AG04450 (cell line): Measurements from ENCODE around the gene RHEX. TPM values are rescaled to one million over a fixed set of nuclear protein-coding genes. Genes with fewer than 3 reads are reported as not detected.

Source experiments
- CTCF ChIA-PET: fragments of 300-600, 350-600 bp; formaldehyde crosslinking; extraction: SDS; loops from one replicate; lab custom pipeline; 2022; ENCODE audit warnings: antibody characterized with exemption, inconsistent platforms; lab: Charles Lee
- POLR2A ChIA-PET: fragments of 350-600 bp; formaldehyde crosslinking; extraction: SDS; loops from one replicate; lab custom pipeline; 2021; ENCODE audit warnings: antibody characterized with exemption, inconsistent platforms; lab: Yijun Ruan, JAX
- DNase-seq: peaks from one replicate; pipeline ENCODE4 v3.0.0-alpha.2; 2011; ENCODE audit warnings: low read depth, low spot score
- H3K27ac ChIP-seq: one replicate; pipeline ENCODE4 v1.5.1; 2012; ENCODE audit warnings: low read depth, low read length, control low read depth
- H3K27me3 ChIP-seq: one replicate; pipeline ENCODE4 v1.6.0; 2012; ENCODE audit warnings: low read length; ENCODE audit not compliant: control insufficient read depth, insufficient read depth
- H3K4me3 ChIP-seq: 2 replicates; pipeline ENCODE4 v1.5.1; 2011; ENCODE audit warnings: mild to moderate bottlenecking, low read depth, low read length, control low read depth
- H3K9me3 ChIP-seq: 2 replicates; pipeline ENCODE4 v1.5.1; 2012; ENCODE audit warnings: low read length; ENCODE audit not compliant: control insufficient read depth, insufficient read depth
- polyA plus RNA-seq: library from polyadenylated mRNA; depleted of rRNA; stranded (reverse); fragments of >200 nt; gene quantifications from 2 replicates; pipeline ENCODE4 v1.2.3, GENCODE V29; 2011
- TF ChIP-seq, protein P1 (sequence below): IDR thresholded peaks from 2 replicates; pipeline ENCODE4 v1.5.1; 2011; ENCODE audit warnings: low read depth, low read length, control low read depth, inconsistent platforms

The RHEX gene
- polyA plus RNA-seq, 1 experiment, result not detected

DNA sequence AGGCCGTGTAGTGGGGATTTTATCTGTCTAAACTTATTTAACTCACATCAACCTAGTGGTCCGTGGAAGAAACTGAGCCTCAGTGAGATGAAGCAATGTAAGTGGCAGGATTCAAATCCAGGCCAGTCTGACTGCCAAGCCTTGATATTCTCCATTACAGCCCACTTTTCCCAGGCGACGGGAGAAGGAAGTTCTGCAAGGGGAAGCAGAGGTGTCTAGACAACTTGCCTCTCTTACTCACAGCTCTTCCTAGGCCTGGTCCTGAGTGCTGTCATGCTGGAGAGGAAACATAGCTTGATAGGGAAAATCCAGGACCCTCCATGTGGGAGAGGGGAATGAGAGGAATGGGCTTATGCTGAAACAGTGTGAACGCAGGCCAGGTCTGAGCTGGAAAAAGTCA is 38.4 kb upstream of the RHEX start:
- DNase-seq, result no peak
- no peak overlapping the region for H3K4me3 ChIP-seq
- no peak overlapping the region for H3K27ac ChIP-seq
- TF ChIP-seq, protein P1, sequence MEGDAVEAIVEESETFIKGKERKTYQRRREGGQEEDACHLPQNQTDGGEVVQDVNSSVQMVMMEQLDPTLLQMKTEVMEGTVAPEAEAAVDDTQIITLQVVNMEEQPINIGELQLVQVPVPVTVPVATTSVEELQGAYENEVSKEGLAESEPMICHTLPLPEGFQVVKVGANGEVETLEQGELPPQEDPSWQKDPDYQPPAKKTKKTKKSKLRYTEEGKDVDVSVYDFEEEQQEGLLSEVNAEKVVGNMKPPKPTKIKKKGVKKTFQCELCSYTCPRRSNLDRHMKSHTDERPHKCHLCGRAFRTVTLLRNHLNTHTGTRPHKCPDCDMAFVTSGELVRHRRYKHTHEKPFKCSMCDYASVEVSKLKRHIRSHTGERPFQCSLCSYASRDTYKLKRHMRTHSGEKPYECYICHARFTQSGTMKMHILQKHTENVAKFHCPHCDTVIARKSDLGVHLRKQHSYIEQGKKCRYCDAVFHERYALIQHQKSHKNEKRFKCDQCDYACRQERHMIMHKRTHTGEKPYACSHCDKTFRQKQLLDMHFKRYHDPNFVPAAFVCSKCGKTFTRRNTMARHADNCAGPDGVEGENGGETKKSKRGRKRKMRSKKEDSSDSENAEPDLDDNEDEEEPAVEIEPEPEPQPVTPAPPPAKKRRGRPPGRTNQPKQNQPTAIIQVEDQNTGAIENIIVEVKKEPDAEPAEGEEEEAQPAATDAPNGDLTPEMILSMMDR, result no peak
- CTCF ChIA-PET, result interaction anchor here (1.2 to 1.8 kb wide), 2 partner anchors 16 to 37 kb away, joined by 3 to 10 read pairs; no protein-coding TSS in a partner anchor
- POLR2A ChIA-PET, result no interaction called here
- H3K27me3 ChIP-seq, result peaks cover 15% of the 10 kb centered on the region
- H3K9me3 ChIP-seq, result no peaks in the 10 kb centered on the region

DNA sequence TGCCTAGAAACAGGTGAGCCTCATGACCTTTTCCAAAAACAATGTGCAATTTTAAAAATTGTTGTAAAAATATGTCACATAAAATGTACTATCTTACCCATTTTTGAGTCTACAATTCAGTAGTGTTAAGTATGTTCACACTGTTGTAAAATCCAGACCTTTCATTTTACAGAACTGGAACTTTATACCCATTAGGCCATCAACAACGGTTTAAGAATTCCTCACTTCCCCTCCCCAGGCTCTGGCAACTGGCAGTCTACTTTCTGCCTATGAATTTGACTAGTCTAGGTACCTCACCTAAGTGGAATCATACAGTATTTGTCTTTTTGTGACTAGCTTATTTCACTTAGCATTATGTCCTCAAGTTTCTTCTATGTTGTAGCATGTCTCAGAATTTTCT is 37.9 kb upstream of the RHEX start:
- ChIA-PET CTCF (interaction anchor here (1.2 to 1.8 kb wide), 2 partner anchors 16 to 38 kb away, joined by 3 to 10 read pairs; no protein-coding TSS in a partner anchor), POLR2A (no interaction called here)

DNA sequence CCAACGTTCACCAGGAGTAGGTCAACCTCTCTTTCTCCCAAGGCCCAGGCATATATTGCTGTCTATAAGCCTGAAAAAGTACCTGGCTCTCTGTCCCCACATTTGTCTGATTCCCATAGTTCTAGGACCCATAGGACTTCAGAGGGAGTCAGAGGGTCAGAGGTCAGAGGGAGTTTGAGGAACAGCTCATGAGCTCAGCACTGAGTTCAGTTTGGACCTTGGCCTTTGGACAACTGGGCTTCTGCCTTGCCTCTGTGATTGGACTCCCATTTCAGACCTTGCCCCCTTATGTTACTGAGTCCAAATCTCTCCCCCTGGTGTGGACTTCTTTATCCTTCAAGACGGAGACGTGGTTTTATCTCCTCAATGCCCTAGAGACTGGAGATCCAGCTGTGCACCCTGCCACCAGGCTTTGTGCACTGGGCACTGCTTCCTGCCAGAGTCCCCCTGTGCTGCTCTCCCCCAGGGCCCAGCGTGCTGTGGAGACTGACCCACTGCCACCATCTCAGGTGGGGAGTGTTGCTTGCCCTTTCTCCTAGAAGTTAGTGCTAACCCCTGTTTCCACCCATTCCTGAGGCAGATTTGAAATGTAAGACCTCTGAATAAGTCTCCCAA is 32.5 kb upstream of the RHEX start:
- no peak overlapping the region for H3K4me3 ChIP-seq
- CTCF ChIA-PET, result no interaction called here

More for the DNA sequence above, 37.9 kb upstream of the RHEX start:
- TF ChIP-seq, protein P1, result no peak
- Histone ChIP-seq H3K27me3 (peaks cover 15% of the 10 kb centered on the region), H3K27ac (no peak overlapping the region), H3K9me3 (no peaks in the 10 kb centered on the region), H3K4me3 (no peak overlapping the region)
- DNase-seq, result no peak

DNA sequence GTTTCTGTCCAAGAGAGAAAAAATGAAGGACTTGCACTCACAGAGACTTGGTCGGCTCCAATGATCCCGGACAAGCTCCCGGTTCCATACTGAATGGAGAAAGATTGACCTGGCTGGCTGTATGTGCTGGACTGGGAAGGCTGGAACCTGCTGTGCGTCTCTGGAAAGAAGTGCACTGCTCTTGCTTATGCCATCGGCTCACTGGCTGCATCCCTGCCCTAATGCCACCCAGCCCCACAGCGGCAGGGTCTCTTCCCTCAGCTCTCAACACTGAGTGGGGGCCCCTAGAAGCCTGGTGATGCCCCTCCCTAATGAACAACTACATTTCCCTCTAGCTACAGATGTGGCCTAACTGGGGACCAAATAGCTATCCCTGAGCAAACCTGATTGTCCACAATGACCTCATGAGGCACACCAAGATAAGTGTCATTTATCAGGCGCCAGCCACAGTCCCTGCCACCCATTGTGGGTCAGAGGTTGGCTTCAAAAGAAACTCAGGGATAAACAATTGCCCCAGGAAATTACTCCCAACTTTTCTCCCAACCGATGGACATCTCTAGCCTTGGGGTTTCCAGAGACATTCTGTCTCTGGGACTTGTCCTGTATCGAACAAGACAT is 31.9 kb upstream of the RHEX start:
- DNase-seq, result no peak
- no peak overlapping the region for H3K4me3 ChIP-seq
- H3K9me3 ChIP-seq, result no peaks in the 10 kb centered on the region
- no peak overlapping the region for H3K27ac ChIP-seq
- H3K27me3 ChIP-seq, result peaks cover 9% of the 10 kb centered on the region
- TF ChIP-seq, protein P1, result no peak
- ChIA-PET POLR2A (no interaction called here), CTCF (no interaction called here)

More for the DNA sequence above, 32.5 kb upstream of the RHEX start:
- Histone ChIP-seq H3K9me3 (no peaks in the 10 kb centered on the region), H3K27me3 (peaks cover 10% of the 10 kb centered on the region), H3K27ac (no peak overlapping the region)
- TF ChIP-seq, protein P1, result no peak
- no peak for DNase-seq
- POLR2A ChIA-PET, result no interaction called here
